Fibroblast of skin of left quadriceps (primary cell): ENCODE measurements around the gene TIGD1.
"Not testable (repeated sequence)": the region's sequence is repeated elsewhere in the genome, so short reads cannot be mapped to it uniquely, and the experiment has no call there.

ENCODE experiments used
- DNase-seq, 2 experiments: peaks; one replicate each; pipeline ENCODE4 v3.0.0-alpha.2; 2013; ENCODE audit warnings: low read depth in 2 of 2

Gene TIGD1

GRCh38 chr2:232539298-232540231 lies 10.8 kb downstream of the TIGD1 start, which contains the start of gene CHRNG:
CHRNG (plus strand) TSS chr2:232539692; CDS start chr2:232539748, 56 bp downstream.
- DNase-seq: no peak

- DNase-seq: no peak
Observed at GRCh38 chr2:232538671-232539070, 11.7 kb downstream of the TIGD1 start.

- no peak for DNase-seq
Observed at GRCh38 chr2:232537499-232537898, 12.9 kb downstream of the TIGD1 start.

- no peak for DNase-seq
Observed at GRCh38 chr2:232537079-232537478, 13.3 kb downstream of the TIGD1 start.

- DNase-seq: no peak
Observed at GRCh38 chr2:232535761-232536530, 14.4 kb downstream of the TIGD1 start.

GRCh38 chr2:232534940-232535651 lies 15.3 kb downstream of the TIGD1 start:
- no peak for DNase-seq

- DNase-seq: no peak
Observed at GRCh38 chr2:232533944-232534710, 16.2 kb downstream of the TIGD1 start.

GRCh38 chr2:232532821-232533220 lies 17.5 kb downstream of the TIGD1 start:
- not testable (repeated sequence) for DNase-seq

GRCh38 chr2:232532419-232532818 lies 17.9 kb downstream of the TIGD1 start:
- DNase-seq: no peak

GRCh38 chr2:232530626-232531260 lies 19.6 kb downstream of the TIGD1 start:
- no peak for DNase-seq

- no peak for DNase-seq
Observed at GRCh38 chr2:232529806-232530547, 20.4 kb downstream of the TIGD1 start.

GRCh38 chr2:232528746-232529460 lies 21.5 kb downstream of the TIGD1 start:
- no peak for DNase-seq

- DNase-seq: no peak
Observed at GRCh38 chr2:232527905-232528470, 22.4 kb downstream of the TIGD1 start.

- DNase-seq: no peak
Observed at GRCh38 chr2:232526372-232526941, 23.9 kb downstream of the TIGD1 start.

- DNase-seq: no peak
Observed at GRCh38 chr2:232525791-232526371, 24.5 kb downstream of the TIGD1 start, which contains the start of gene CHRND. CHRND (plus strand) TSS chr2:232526160; CDS start chr2:232526216, 56 bp downstream.

GRCh38 chr2:232525199-232525598 lies 25.2 kb downstream of the TIGD1 start:
- DNase-seq: no peak

- DNase-seq: no peak
Observed at GRCh38 chr2:232524771-232525170, 25.6 kb downstream of the TIGD1 start.
